Measurements from ENCODE around the gene KCTD6. TPM values are rescaled to one million over a fixed set of nuclear protein-coding genes. Genes with fewer than 3 reads are reported as not detected.
"Not testable (repeated sequence)": the region's sequence is repeated elsewhere in the genome, so short reads cannot be mapped to it uniquely, and the experiment has no call there.

KCTD6 gene
- total RNA-seq, 1 experiment from 2014 or later, result 9.9 TPM

DNA sequence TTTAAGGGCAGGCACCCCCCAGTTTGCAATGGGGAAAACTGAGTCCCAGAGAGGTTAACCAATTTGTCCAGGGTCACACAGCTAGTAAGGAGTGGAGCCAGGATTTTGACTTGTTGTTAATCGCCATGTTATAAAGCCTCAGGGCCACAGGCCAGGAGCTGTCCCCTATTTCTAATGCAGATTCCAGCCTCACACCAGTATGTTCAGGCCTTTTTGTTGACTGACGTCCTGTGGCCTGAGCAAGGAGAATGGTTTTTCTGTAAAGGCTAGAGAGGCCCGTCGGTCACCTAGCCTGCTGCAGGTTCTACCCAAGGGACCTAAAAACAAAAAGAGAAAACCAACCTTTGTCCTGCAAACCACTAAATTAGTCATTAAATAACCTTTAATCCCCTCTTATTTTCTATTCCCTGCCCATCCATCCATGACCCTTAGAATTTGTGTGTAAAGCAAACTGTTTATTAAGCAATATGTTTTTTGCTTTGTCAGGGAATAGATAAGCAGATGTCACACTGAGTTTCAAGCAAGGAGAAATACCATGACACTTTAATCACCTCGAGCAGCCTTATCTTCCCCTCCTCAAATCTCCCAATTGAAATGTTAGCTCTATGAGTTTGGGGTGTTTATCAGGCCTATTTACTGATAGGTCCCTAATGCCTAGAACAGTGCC, 31.0 kb downstream of the KCTD6 start:
- TF ChIP-seq, protein P1, sequence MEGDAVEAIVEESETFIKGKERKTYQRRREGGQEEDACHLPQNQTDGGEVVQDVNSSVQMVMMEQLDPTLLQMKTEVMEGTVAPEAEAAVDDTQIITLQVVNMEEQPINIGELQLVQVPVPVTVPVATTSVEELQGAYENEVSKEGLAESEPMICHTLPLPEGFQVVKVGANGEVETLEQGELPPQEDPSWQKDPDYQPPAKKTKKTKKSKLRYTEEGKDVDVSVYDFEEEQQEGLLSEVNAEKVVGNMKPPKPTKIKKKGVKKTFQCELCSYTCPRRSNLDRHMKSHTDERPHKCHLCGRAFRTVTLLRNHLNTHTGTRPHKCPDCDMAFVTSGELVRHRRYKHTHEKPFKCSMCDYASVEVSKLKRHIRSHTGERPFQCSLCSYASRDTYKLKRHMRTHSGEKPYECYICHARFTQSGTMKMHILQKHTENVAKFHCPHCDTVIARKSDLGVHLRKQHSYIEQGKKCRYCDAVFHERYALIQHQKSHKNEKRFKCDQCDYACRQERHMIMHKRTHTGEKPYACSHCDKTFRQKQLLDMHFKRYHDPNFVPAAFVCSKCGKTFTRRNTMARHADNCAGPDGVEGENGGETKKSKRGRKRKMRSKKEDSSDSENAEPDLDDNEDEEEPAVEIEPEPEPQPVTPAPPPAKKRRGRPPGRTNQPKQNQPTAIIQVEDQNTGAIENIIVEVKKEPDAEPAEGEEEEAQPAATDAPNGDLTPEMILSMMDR (IDR thresholded peaks at IDR 0.05; ENCODE audit: unreplicated experiment), result no peak
- no peak overlapping the region for H3K27ac Mint-ChIP-seq (ENCODE audit: low read depth, unreplicated experiment)
- no peak for DNase-seq (ENCODE audit: unreplicated experiment)
- no peak overlapping the region for H3K4me3 Mint-ChIP-seq (ENCODE audit: unreplicated experiment)
- CTCF ChIA-PET, result interaction anchor here (0.5 to 1.6 kb wide), 5 partner anchors 9 to 105 kb away, joined by 3 to 6 read pairs (median 4); no protein-coding TSS in a partner anchor
- intact Hi-C loops (cut with micrococcal nuclease), result no loop called here
- BruUV-seq (replicated peaks), result no TSS peak
- H3K36me3 Mint-ChIP-seq (ENCODE audit: insufficient read depth, unreplicated experiment), result no peaks in the 10 kb centered on the region
- no peaks in the 10 kb centered on the region for H3K27me3 Mint-ChIP-seq (ENCODE audit: insufficient read depth, unreplicated experiment)
- POLR2A ChIA-PET, result interaction anchor here (0.7 to 1.6 kb wide), 2 partner anchors 28 to 1025 kb away, joined by 3 read pairs; no protein-coding TSS in a partner anchor
- no peaks in the 10 kb centered on the region for H3K9me3 Mint-ChIP-seq (ENCODE audit: unreplicated experiment)
- H3K4me1 Mint-ChIP-seq (ENCODE audit: insufficient read depth, unreplicated experiment), result peaks cover 21% of the 10 kb centered on the region

DNA sequence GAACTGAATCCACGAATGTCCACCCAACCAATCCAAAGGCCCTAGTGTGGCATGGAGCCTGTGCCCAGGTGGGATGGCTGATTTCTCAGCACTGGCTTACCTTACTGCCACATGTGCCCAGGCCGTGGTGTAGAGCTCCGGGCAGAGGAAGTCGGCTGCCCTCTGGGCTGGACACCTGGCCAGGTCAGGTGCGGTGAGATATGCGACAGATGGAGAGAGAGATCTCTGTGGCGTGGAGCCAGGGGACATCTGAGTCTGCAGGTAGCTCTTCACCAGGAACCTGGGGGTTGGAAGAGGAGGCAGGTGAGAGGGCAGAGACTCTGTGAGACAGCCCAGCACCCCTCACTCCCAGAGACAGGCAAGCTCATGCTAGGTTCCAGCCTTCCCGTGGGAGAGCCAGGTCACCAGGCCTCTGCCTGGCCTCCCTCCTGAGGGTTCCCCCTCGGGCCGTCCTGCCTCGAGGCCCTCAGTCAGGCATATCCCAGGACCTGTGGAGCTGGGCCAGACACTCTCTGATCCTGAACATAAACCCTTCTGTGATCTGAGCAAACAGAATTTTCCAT, 32.5 kb downstream of the KCTD6 start:
- TF ChIP-seq, protein P1 (IDR thresholded peaks at IDR 0.05; ENCODE audit: unreplicated experiment), result no peak
- Mint-ChIP-seq H3K4me3 (ENCODE audit: unreplicated experiment) (no peak overlapping the region), H3K9me3 (ENCODE audit: unreplicated experiment) (no peaks in the 10 kb centered on the region), H3K27ac (ENCODE audit: low read depth, unreplicated experiment) (no peak overlapping the region), H3K4me1 (ENCODE audit: insufficient read depth, unreplicated experiment) (peaks cover 29% of the 10 kb centered on the region), H3K27me3 (ENCODE audit: insufficient read depth, unreplicated experiment) (no peaks in the 10 kb centered on the region), H3K36me3 (ENCODE audit: insufficient read depth, unreplicated experiment) (no peaks in the 10 kb centered on the region)
- no peak for DNase-seq (ENCODE audit: unreplicated experiment)
- no TSS peak for BruUV-seq (replicated peaks)
- intact Hi-C loops (cut with micrococcal nuclease), result no loop called here
- ChIA-PET POLR2A (interaction anchor here (1.3 kb wide), 1 partner anchor 32 kb away, joined by 4 read pairs; no protein-coding TSS in a partner anchor), CTCF (interaction anchor here (0.6 to 1.8 kb wide), 7 partner anchors 14 to 52 kb away, joined by 3 to 8 read pairs (median 5); partner anchors contain the start of gene KCTD6)

DNA sequence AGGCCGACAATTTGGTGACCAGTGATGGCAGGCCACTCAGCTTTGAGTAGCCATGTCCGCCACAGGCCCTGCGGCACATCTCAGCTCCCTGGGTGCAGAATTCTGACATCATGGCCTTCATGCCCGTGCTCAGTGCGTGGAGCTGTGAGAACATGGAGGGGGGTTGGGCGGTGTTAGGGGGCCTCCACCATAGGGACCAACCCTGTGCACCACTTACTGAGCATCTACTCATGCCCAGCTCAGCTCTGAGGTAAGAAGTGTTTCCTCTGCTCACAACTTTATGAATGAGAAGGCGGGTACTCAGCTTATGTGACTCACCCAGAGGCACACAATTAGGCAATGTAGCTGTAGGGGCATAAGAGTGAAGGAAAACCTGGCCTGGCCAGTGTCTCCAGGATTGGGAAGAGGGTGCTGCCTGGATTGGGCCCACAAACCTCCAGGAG, 34.6 kb downstream of the KCTD6 start:
- Mint-ChIP-seq H3K36me3 (ENCODE audit: insufficient read depth, unreplicated experiment) (no peaks in the 10 kb centered on the region), H3K27me3 (ENCODE audit: insufficient read depth, unreplicated experiment) (no peaks in the 10 kb centered on the region), H3K27ac (ENCODE audit: low read depth, unreplicated experiment) (peak overlapping the region; percentile 84), H3K4me1 (ENCODE audit: insufficient read depth, unreplicated experiment) (peaks cover 29% of the 10 kb centered on the region), H3K4me3 (ENCODE audit: unreplicated experiment) (peak overlapping the region; percentile 8), H3K9me3 (ENCODE audit: unreplicated experiment) (no peaks in the 10 kb centered on the region)
- TSS peak; percentile 52 for BruUV-seq (replicated peaks)
- CTCF ChIA-PET, result interaction anchor here (0.6 to 4.7 kb wide), 16 partner anchors 11 to 680 kb away, joined by 3 to 59 read pairs (median 3); partner anchors contain the start of genes HTD2, KCTD6 and RPP14
- peak; percentile 97 for DNase-seq (ENCODE audit: unreplicated experiment)
- POLR2A ChIA-PET, result interaction anchor here (0.7 to 4.6 kb wide), 9 partner anchors 12 to 193 kb away, joined by 3 to 62 read pairs (median 4); partner anchors contain the start of gene KCTD6
- intact Hi-C loops (cut with micrococcal nuclease), result loop anchor here (1.0 kb wide), 1 partner anchor 63 kb away; no protein-coding TSS in a partner anchor
- TF ChIP-seq, protein P1 (IDR thresholded peaks at IDR 0.05; ENCODE audit: unreplicated experiment), result no peak

DNA sequence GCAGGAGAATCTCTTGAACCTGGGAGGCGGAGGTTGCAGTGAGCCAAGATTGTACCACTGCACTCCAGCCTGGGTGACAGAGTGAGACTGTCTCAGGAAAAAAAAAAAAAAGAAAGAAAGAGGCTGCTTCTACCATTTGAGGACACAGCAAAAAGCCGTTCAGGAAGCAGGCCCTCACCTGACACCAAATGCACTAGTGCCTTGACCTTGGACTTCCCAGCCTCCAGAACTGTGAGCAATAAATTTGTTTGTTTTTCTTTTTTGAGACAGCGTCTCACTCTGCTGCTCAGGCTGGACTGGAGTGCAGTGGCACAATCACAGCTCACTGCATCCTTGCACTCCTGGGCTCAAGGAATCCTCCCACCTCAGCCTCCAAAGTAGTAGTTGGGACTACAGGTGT, 35.5 kb downstream of the KCTD6 start:
- intact Hi-C loops (cut with micrococcal nuclease); H3K36me3 Mint-ChIP-seq (ENCODE audit: insufficient read depth, unreplicated experiment); H3K27ac Mint-ChIP-seq (ENCODE audit: low read depth, unreplicated experiment); BruUV-seq (replicated peaks); H3K27me3 Mint-ChIP-seq (ENCODE audit: insufficient read depth, unreplicated experiment); H3K4me3 Mint-ChIP-seq (ENCODE audit: unreplicated experiment); DNase-seq (ENCODE audit: unreplicated experiment); H3K9me3 Mint-ChIP-seq (ENCODE audit: unreplicated experiment): not testable (repeated sequence)
- ChIA-PET CTCF (interaction anchor here (1.0 to 4.7 kb wide), 9 partner anchors 34 to 90 kb away, joined by 3 to 59 read pairs (median 4); partner anchors contain the start of gene KCTD6), POLR2A (interaction anchor here (1.2 to 4.6 kb wide), 3 partner anchors 34 to 194 kb away, joined by 6 to 62 read pairs (median 8); partner anchors contain the start of gene KCTD6)
- peaks cover 36% of the 10 kb centered on the region for H3K4me1 Mint-ChIP-seq (ENCODE audit: insufficient read depth, unreplicated experiment)

Data from MCF 10A (cell line).